H1 (cell line): ENCODE results near the gene MYO1D. TPM values are rescaled to one million over a fixed set of nuclear protein-coding genes. Genes with fewer than 3 reads are reported as not detected.

Source experiments
- ATF3 ChIP-seq: IDR thresholded peaks from 2 replicates; pipeline ENCODE4 v1.6.1; 2011; ENCODE audit warnings: low read depth, mild to moderate bottlenecking, low read length; ENCODE audit not compliant: insufficient read depth
- CHD7 ChIP-seq: fragments of 300-600 bp; sonication (generic); IDR thresholded peaks from 2 replicates; pipeline ENCODE4 v1.7.1; 2012; ENCODE audit warnings: low read length, moderate library complexity, mild to moderate bottlenecking, inconsistent platforms; ENCODE audit not compliant: insufficient replicate concordance
- EGR1 ChIP-seq: IDR thresholded peaks from 2 replicates; pipeline ENCODE4 v1.6.1; 2011; ENCODE audit warnings: low read depth, low read length, borderline replicate concordance
- FOSL1 ChIP-seq: IDR thresholded peaks from 2 replicates; pipeline ENCODE4 v1.6.1; 2011; ENCODE audit warnings: mild to moderate bottlenecking, low read depth, low read length, moderate library complexity; ENCODE audit not compliant: insufficient read depth
- JUND ChIP-seq: IDR thresholded peaks from 2 replicates; pipeline ENCODE4 v1.6.1; 2011; ENCODE audit warnings: mild to moderate bottlenecking, improper control_type of control experiment, low read length
- MAFK ChIP-seq: IDR thresholded peaks from 2 replicates; pipeline ENCODE4 v1.6.1; 2012; ENCODE audit warnings: low read depth, mild to moderate bottlenecking, improper control_type of control experiment, low read length
- NANOG ChIP-seq: IDR thresholded peaks from 2 replicates; pipeline ENCODE4 v1.6.1; 2011; ENCODE audit warnings: low read length, low read depth, mild to moderate bottlenecking, inconsistent platforms; ENCODE audit not compliant: insufficient read depth, poor library complexity, severe bottlenecking
- PHF8 ChIP-seq: fragments of 200-600 bp; sonication (generic); conservative IDR thresholded peaks from 2 replicates; pipeline ENCODE4 v1.7.1; 2012; ENCODE audit warnings: low read depth, mild to moderate bottlenecking, inconsistent platforms, low read length, moderate library complexity
- POU5F1 ChIP-seq: IDR thresholded peaks from 2 replicates; pipeline ENCODE4 v1.6.1; 2011; ENCODE audit warnings: low read depth, mild to moderate bottlenecking, low read length, moderate library complexity
- SIX5 ChIP-seq: IDR thresholded peaks from 2 replicates; pipeline ENCODE4 v1.6.1; 2011; ENCODE audit warnings: mild to moderate bottlenecking, low read depth, low read length
- SP1 ChIP-seq: IDR thresholded peaks from 2 replicates; pipeline ENCODE4 v1.6.1; 2011; ENCODE audit warnings: low read depth, low read length
- TAF7 ChIP-seq: optimal IDR thresholded peaks from 2 replicates; pipeline ENCODE3; 2011; ENCODE audit warnings: low read depth, mild to moderate bottlenecking, inconsistent platforms, low read length, moderate library complexity, borderline replicate concordance
- polyA plus RNA-seq, 7 experiments: library from polyadenylated mRNA; depleted of rRNA in 3 of 7; stranded (reverse) in 5 of 7; unstranded in 2 of 7; fragments of >200 nt in 5 of 7; fragments of 200-250 nt in 2 of 7; gene quantifications; 1 replicate in 5 of 7; 2 replicates in 1 of 7; 4 replicates in 1 of 7; pipeline versions ENCODE4 v1.2.1 to v1.2.3, GENCODE V29; 2011 to 2013; ENCODE audit warnings: missing spikeins in 2 of 7, mixed read lengths in 2 of 7
- total RNA-seq: library from RNA; stranded (reverse); fragmentation: NEBNext Ultra II Directional; extraction: Animal tissue kit (Norgen Biotek cat#: 25700); gene quantifications from 2 replicates; pipeline ENCODE4 v1.2.1, GENCODE V29; 2021

Gene MYO1D
- total and polyA plus RNA-seq, 2 of the 8 experiments (the other 6 are each of a cell fraction or from before 2014, with no cell fraction given): 6.5 to 25.4 TPM

DNA sequence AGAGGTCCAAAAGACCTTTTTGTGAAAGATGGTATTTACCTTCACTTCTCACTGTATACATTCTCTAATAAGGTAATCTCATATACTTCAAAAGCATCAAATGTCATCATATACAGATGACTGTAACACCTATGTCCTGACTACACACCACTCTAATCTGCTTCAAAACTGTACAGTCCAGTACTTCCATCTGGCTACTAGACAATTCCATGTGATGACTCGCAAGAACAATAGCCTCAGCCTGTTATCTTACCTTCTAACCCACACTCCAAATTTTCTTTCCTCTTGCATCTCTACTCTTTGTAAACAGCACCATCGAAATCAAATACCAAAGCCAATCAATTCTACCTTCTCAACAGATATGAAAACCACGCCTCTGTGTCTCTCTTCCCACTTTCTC, 24.1 kb downstream of the MYO1D start (continued):
- TF ChIP-seq CHD7 (no peak), FOSL1 (no peak), NANOG (no peak), SIX5 (no peak), SP1 (no peak), ATF3 (no peak), PHF8 (no peak), MAFK (no peak), POU5F1 (no peak), TAF7 (no peak), JUND (no peak), EGR1 (no peak)
- TF ChIP-seq, all 59 proteins: peak for 0
